NCI-H1436 (cell line): ENCODE results near the gene ABCC3.

Experiments used
- DNase-seq: peaks from one replicate; lab custom pipeline; 2025; lab: John Stamatoyannopoulos, UW

Gene ABCC3

DNA sequence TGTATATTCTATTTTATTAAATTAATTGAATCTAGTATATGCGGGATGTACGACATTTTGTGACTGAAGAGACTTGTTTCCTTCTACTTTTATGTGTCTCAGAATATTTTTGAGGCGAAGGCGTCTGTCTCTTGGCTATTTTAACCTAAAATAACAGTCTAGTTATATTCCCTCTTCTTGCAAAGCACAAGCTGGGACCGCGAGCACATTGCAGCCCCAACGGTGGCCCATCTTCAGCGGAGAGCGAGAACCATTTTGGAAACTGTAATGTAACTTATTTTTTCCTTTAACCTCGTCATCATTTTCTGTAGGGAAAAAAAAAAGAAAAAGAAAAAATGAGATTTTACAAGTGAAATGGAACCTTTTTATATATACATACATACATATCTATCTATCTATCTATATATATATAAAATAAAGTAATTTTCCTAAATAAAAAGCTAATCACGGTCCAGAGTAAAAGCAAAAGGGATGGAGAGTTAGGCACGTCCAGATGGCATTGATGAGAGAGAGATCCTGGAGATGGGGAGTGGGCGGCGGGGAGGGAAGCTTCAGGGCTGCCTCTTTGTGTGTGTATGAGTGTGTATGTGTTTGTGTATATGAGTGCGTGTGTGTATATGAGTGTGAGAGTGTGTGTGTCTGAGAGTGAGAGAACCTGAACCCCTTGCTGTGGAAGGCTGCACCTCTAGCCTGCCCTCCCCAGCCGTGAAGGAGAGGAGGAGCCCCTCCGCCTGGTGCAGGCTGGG lies 7.5 kb upstream of the ABCC3 start:
- DNase-seq: no peak

DNA sequence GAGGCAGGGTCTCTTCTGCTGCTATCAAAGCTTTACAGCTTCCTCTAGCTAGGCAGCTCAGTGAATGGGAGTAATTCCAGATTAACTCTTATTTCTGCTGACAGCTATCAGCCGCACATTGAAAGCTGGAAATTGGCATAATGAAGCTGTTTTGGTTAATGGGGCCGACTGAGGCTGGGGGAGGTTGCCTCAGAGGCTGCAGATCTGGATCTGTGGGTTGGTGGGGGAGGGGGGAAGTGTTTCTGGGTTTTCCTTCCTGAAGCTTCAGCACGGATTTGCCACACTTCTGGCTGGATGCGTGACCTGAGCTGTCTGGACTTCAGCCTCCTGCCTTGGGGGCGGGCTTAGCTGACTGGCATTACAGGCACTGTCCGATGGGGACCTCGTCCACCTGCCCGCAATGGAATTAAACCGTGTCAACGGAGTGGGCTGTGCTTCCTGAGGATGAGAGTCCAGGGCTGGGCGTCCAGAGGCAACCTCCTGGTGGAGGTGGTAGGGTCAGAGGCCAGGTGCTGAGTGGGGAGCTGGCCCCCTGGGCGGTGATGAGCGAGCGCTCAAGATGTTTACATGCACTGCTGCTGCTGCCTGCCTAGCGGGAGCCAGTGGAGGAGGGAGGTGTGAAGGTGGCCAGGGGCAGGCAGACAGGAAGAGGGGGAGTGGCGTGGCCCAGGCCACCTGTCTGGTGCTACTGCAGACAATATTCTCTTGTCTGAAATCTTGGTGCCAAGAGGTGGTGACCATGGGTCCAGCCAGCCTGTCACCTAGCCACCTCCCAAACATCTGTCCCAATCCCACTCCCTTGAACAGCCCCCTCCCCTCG lies 6.7 kb upstream of the ABCC3 start:
- peak; percentile 27 for DNase-seq

DNA sequence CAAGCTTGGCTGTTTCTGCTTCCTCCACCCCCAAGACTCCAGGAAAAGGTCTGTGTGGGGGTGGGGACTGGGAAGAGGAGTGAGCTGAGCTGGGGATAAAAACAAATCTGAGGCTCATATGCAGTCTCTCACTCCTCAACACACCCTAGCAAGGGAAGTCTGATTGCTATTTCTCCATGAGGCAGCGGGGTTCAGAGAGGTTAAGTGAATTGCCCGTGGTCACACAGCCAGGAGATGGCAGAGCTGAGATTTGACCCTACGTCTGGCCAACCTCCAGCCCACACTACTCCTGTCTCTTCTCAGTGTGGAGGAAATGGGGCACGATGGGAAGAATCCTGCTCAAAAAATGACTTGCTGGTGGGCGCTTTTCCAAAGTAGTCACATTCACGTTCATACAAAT lies 4.8 kb upstream of the ABCC3 start:
- DNase-seq: no peak

DNA sequence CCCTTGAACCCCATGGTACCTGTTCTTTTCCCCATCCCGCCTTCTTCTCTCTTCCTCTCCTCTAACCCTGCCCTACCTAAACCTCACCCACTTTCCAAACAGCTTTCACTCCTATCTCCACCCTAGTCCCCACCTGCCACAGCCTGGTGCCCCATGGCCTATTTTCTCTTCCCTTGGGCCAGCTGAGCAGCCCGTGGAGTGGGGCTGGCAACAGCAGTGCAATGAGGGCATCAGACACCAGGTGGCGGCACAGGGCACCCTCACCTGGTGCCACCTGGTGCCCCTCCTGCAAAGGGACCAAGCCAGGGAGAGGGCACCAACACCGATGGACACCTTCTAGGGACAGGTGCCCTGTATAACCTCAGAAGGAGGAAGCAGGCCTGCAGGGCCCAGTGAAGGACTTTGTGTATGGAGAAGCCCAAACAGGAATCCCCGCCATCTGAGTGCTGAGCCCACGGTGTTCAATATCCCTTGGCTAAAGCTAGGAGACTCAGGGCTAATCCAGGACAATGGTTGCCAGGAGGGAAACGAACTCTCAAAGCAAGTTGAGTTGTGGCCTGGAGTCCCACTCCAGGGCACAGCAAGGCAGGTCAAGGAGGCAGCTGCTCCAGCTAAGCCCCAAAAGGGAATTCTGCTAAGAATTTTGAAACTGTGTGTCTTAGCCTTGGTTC lies 4.0 kb upstream of the ABCC3 start:
- peak; percentile 65 for DNase-seq

DNA sequence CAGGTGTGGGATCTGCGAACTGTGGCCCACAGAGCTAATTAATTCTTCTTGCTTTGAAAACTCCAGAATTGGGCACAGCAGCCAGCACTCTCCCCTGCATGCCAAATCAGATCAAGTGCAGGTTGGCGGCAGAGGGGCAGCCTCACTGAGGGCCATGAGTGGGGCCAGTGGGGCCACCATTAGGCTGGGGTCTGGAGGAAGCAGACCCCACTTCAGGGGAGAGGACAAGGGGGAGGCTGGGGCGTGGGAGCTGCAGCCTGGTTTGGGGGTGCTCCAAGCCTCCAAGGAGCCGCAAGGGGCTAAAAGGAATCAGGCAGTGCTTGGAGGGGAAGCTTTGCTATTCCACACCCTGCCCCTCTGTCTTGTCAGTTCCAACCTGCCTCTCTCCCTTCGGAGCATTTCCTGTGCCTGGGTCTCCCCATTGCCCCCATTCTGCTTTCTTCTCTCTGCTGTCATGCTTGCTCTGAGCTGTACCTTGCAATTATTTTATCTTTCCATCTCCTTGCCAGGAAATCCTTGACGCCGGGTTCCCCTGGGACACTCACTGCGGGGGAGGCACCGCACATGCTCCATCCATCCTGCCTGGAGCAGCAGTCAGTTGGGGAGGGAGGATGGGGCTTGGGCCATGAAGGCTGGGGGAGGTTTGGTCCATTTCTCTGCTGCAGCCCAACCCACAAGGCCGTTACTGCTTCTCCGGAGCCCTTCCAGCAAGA lies 3.3 kb upstream of the ABCC3 start:
- DNase-seq: no peak

DNA sequence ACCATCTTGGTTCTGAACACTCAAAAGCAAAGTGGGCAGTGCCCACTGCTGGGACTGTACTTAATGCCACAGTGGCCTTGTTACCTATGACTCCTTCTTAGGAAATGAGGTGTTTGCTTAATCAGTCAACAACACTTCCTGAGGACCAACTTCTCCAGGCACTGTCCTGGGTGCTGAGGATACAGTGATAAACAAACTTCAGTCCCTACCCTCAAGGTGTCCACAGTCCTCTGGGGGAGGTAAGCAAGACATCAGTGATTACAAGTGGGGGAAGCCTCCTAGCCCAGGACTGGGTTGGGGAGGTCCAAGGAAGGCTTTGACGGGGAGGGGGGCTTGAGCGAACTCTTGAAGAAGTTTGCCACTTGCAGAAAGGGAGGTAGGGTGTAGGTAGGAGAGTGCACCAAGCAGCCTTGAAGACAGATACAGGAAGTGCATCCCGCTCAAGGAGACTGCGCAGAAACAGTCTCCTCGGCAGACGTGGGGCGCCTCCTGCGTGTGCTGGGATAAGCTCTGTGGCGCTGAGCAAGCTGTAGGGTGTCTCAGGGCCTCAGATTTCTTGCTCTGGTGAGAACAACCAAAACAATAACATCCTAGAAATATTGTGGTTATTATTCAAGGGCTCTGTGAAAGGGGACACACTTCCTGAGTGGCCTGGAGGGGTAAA lies 2.6 kb upstream of the ABCC3 start:
- DNase-seq: no peak

DNA sequence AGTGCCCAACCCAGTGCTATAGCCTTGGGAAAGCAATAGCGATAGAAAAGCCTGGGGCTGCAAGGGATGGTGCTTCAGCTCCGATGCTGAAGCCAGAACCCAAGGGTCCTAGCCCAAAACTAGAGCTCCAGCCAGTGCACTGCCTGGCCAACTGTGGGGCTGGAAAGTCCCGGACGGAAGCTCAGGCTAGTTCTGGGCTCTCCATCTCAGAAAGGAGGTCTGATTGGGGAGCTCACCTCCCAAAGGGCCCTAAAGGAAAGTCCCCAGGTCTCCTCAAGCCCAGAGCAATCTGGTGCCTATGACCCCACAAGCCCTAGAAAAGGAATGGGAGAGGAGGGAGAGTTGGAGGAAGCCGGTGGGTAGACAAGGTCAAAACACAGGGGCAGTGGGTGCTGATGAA lies 2.0 kb upstream of the ABCC3 start:
- no peak for DNase-seq

DNA sequence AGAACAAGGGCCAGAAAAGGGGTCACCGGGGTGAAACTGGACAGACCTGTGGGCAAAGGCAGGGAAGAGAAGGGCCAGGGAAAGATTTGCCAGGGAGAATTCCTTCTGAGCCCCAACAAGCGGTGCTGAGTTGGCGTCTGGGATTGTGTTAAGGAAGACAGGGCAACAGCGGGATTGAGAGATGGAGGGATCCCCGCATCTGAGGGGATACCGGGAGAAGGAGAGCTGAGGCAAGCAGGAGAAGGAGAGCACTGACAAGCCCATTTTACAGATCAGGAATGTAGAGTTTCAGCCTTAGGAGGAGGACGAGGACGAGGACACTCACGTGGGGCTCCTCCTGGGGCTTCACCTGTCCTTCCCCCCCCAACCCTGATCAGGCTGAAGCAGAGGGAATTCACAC lies 998 bp upstream of the ABCC3 start:
- no peak for DNase-seq

DNA sequence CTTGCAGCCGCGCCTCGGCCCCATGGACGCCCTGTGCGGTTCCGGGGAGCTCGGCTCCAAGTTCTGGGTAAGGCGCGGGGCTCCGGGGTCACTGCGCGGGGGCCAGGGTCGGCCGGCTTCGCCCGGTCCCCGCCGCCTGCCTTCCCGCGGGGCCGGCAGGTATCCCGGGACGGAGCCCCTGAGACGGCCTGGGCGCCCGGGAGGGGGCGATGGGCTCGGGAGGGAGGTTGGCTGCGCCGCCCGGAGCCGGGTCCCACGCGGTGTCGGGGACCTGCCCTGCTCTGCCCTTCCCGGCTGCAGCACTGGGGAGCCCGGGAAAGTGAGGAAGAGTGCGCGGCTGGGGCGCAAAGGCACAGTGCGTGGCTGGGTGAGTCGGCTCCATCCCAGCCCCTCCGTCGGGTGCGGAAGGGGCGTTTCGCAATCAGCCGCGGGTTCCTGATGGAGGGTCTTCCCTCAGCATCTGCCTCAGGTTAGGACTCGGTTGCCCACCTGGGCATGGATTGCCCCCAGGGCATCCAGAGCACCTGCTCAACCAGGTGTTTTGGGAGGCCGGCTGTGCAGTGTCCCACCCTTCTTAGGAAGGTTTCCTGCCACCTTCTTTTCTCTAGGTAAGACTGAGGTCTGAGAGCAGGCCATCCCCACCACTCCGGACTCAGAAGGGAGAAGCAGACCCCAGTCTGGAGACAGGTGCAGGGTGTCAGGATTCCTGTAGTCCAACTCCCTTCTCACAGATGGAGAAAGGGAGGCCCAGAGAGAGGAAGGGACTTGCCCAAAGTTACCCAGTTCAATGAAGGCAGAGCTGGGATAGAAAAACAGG lies 442 bp downstream of the ABCC3 start:
- no peak for DNase-seq

DNA sequence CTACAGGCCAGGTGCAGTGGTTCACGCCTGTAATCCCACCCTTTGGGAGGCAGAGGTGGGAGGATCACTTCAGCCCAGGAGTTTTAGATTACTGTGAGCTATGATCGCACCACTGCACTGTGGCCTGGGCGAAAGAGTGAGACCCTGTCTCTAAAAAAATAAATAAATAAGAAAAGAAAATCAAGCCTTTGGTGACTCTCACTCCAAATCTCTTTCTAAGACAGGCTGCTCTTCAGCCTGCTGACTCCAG lies 976 bp downstream of the ABCC3 start:
- no peak for DNase-seq

DNA sequence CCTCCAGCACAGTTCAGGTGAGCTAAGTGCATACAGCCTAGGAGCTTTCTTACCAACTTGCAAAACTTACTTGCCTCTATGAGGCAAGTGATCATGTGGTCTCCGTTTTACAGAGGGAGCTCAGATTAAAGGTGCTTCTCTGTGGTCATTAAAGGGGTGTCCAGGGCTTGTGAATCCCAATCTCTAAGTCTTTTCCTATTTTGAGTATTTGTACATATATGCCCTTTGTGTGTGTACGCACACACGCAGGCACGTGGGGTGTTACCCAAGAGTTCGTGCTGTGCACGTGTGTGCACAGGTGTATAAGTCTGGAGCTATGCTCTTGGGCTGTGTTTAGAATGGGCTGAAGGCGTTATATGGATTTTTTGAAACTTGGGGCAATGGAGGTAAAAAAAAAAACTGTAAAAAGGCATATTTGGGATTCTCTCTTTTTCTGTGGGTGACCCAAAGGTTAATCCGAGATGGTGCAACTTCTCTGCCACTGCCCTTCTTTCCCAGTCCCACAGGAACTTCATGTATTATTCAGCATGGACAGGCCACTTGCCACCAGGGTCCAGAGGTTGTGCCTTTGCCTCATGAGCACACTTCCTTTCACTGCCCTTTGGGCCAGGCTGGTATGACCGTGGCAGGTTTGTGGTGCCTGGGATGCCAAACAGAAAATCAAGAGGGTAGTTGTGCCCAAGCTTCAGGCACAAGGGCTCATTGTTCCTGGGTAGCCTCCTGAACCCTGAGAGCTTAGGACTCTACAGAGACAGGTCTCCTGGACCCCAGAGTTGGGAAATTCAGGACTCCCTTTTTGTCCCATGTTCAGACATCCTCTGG lies 1.5 kb downstream of the ABCC3 start:
- no peak for DNase-seq

DNA sequence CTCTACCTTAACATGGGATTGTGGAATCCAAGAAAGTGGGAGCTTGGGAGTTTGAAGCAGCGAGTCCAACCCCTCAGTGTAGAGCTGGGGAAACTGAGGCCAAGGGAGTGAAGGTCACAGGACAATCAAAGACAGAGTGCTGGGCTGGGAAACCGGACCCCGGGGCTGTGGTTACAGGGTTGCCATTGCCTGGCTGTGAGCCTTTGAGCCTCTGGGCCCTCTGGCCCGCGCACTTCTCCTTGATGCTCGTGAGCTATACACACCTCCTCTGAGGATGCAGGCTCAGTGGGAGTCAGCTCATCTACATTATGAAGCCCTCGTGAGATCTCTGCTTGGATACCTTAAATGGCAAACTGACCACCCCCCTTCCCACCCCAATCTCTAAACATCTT lies 2.1 kb downstream of the ABCC3 start:
- DNase-seq: no peak

DNA sequence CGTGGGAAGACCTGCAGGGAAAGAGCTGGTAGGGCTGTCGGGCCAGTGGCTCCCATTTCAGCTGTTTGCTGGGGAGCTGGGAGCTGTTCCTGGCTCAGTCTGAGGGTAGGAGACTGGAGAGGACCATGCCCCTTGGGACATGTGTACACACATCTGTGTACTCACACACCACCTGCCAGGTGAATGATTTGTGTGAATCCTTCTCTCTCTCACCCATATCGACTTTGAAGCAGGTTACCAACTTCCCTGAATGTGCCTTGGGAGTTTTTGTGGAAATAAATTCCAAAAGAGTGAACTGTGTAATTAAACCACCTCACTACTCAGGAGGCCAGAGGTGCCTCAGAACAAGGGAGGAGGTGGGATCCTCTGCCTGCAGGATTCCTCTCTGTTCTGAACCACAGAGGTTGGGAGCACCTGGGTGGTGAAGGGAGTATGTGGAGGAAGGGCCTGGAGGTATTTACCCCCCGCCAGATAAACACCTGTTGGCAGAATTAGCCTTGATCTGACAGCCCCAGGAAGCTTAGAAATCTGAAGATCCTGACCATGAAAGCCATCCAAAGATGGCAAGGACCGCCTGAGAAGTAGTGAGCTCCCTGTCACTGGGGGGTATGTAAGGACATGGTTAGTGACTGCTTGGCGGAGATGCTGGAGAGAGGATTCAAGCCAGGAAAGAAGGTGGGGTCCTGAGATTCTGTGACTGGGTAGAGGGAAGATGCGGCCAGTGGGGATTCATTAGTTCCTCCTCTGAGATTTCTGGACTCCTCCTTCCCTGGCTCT lies 3.3 kb downstream of the ABCC3 start:
- no peak for DNase-seq

DNA sequence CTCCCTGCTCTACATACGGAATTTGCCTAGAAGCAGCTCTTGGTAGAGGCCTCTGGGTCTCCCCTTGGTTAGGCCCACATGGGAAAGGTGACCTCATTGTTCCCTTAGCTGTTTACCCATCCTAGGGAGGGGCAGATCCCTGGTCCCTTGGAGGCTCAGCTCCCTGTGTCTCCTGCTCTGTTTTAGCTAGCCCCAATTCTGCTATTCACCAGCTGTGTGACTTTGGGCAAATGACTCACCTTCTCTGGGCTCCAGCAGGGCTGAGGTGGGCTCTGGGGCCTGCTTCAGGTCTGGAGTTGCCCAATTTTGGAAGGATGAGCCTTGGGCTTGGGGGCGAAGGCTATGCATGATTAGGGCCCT lies 3.9 kb downstream of the ABCC3 start:
- DNase-seq: no peak

DNA sequence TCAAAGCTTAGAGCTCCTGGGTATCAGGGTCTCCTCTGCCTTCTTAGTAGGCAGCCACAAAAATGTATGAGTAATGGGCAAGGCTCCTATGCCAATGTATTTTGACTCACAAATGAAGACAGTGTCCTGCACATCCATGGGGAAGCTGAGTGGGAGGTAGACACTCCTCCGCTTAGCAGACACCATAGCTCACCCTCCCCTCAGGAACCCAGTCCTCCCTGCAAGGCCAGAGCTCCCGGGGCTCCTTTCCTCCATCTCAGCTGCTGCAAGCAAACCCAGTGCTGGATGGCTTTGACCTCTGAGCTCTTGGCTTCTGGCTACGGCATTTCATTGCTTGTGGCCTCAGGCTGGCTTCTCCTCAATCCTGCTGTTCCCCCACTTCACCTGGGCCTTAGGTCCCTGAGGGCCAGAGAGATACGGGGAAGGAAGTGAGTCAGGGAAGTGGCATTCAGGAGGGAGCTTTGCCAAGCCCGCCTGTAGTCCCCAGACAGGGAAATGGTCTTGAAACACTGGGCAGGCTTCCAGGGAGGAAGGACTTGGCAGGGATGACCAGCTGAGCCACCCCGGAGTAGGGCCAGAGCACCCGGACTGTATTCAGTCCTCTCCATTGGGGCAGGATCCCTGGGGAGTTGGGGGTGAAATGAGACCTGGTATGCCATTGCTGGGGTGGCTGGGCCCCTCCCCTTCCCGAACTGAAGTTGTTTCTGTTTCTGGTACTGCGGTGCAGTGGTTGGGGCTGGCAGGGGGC lies 4.5 kb downstream of the ABCC3 start:
- DNase-seq: peak; percentile 19

DNA sequence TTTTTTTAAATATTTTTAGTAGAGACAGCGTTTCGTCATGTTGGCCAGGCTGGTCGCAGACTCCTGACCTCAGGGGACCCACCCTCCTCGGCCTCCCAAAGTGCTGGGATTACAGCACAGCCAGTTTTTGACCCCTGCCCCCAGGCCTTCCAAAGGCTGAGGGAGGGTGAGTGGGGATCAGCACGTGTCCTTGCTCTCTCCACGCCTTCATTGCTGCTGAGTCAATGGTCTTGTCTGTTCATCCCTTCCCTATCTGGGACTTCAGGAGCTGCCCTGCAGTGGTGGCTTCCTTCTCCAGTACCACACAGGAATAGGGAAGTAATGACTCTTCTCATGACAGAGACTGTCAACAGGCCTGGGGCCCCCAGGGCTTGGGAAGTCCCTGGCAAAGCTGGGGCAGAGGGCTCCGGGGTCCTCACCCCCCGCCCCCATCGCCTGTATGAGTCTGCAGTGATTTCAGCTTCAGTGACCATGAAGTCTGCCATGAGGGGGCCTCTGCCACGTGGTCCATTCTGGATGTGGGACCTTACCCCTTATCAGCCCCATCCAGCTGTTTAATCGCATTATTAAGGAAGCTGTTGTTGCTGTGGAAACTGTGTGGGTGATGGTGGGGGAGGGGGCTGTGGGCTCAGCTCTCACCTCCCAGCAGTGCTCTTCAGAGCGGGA lies 6.1 kb downstream of the ABCC3 start:
- DNase-seq: no peak

DNA sequence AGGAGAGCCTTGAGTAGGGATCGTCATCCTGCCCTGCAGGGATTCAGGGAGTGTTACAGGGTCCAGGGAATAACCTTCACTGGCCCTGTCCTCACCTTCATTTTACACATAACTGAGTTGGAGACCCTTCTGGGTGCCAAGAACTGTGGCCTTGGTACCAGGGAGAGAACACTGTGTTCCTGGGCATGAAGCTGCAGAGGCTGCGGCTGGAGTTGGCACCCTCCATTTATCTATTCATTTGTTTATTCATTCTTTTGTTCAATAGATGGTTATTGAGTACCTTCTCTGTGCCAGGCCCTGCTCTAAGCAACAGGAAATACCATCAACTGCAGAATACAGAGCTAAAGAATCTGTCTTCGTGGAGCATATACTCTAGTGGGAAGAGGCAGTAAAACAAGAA lies 6.7 kb downstream of the ABCC3 start:
- no peak for DNase-seq

DNA sequence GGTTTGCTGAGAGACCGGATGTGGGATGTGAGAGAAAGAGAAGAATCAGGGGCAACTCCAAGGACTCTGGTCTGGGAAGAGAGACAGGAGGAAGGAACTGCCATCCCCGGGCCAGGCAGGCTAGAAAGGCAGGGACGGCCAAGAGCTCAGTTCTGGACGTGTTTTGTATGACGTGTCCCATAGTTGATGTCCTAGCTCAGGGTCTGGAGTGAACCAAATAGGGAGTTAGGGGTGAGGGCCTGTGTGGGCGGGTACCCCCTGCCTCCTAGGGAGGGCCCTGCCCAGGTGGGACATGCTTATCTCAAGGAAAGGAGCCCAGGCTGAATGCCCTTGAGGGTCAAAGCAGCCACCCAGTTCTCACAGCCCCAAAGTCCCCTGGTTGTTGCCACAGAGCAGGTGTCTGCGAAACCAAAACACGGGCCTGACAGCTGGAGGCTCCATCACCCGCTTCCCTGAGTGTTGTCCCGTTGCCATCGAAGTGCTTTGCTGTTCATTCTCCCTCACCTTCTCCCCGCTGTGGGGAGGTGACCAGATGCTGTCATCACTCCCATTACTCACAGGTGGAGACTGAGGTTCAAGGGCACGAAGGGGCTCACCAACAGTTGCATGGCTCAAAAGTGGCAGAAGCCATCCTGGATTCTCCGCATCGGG lies 7.5 kb downstream of the ABCC3 start:
- no peak for DNase-seq
